MV-4-11 (cell line): ENCODE data around the gene CRYBB1.

Source experiments
- DNase-seq: peaks from one replicate; lab custom pipeline; 2025; lab: John Stamatoyannopoulos, UW

CRYBB1 gene

DNA sequence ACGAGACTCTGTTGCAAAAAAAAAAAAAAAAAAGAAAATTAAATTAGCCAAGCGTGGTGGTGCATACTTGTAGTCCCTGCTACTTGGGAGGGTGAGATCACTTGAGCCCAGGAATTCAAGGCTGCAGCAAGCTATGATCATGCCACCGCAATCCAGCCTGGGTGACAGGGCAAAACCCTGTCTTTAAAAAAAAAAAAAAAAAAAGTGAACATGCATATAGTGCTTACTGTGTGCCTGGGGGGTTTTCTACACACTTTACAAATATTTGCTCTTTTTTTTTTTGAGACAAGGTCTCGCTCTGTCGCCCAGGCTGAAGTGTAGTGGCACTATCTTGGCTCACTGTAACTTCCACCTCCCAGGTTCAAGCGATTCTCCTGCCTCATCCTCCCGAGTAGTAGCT lies 40.7 kb downstream of the CRYBB1 start:
- no peak for DNase-seq

DNA sequence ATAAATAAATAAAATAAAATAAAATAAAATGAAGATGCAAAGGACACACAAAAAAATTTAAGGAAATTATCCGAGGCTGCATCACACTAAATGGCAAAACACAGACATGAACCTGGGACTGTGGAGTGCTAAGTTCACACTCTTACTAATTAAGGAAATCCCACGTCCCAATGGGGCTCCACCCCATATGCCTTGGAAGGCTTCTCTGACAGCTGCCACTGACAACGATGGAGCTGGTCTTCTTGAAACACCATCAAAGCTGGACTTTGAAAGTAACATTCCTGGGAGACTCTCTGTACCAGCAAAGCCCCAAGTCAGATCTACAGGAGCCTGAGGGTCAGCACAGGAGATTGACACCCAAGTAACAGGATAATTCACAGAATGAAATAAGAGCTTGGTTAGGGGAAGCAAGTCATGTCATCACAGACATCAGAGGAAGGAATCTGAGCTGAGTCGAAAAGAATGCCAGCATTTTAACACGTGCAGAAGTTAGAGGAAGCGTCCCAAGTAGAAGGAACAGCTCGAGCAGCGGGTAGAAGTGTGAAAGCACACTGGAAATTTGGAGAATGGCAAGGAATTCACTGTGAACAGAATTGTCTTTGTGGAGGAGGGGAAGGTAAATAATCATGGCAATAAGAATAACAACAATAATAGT lies 41.7 kb downstream of the CRYBB1 start:
- peak; percentile 48 for DNase-seq

DNA sequence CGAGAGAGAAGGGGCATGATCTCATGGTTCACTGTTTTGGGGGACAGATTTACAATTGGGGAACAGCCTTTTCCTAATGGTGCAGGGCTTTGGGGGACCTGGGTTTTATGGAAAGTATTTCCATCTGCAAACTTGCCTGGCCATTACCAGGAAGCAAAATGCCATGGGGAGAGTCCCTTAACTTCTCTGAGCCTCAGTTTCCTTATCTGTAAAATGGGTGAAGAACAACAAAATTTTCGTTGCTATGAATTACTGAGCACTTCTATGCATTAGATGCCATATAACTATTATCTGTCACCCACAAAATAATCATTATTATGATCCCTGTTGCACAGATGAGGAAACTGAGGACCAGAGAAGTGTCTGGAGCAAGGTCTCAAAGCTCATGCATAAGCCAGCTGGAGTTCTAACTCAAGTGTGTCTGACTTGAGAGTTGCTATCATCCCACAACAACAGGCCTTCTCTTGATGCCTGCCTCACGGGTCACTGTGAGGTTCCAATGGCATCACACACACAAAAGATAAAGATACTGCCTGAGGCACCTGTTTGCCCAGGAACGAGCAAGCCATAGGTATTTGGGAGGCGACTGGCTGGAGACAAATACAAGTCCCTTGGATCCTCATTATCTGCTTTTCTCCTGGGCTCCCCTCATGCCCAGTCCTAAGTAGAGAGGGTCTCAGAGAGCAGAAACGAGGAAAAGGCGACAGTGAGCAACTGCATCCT lies 43.7 kb downstream of the CRYBB1 start:
- no peak for DNase-seq

DNA sequence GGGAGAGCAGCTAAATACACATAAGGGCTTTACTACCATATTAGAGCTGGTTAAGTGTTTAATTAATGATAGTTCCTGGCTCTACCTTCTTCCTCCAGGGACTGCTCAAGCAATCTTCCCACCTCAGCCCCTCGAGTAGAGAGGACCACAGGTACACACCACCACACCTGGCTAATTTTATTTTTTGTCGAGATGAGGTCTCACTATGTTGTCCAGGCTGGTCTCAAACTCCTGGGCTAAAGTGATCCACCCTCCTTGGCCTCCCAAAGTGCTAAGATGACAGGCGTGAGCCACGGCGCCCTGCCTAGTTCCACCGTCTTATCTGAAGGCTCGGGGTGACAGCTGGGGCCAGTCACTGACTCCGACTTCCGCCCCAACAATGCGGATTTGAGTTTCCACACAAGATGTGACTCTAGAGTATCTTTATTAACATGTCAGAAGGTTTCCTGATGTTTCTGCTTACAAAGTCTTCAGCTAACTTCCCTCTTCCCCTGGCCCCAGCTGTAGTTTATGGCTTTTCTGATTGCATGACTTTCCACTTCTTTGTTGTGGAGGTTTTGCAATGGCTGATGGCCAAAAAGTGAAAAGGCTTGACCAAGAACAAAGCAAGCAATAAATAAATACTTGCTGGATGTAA lies 44.7 kb downstream of the CRYBB1 start:
- peak; percentile 98 for DNase-seq

DNA sequence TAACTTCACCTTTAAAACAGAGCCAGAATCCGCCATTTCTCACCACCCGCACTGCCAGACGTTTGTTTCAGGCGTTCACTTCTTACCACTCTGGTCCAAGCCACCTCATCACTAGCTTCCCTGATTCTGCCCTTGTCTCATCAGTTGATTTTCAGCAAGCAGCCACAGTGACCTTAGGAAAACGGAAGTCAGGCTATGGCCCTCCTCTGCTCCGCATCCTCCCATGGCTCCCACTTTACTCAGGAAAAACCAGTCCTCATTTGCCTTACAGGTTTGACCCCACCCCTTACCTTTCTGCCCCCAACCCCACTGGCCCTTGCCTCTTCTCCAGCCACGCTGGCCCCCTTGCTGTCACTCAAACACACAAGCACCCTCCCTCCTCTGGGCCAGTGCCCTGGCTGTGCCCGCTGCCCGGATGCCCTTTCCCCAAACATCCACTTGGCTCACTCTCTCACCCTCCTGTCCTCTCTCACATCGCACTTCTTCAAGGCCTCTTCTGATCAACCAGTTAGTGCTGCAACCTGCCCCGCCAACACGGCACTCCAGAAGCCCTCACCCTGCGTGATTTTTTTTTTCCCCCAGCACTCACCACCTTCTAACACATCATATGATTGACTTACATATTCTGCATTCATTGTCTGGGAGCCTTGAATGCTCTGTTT lies 46.8 kb downstream of the CRYBB1 start:
- no peak for DNase-seq

DNA sequence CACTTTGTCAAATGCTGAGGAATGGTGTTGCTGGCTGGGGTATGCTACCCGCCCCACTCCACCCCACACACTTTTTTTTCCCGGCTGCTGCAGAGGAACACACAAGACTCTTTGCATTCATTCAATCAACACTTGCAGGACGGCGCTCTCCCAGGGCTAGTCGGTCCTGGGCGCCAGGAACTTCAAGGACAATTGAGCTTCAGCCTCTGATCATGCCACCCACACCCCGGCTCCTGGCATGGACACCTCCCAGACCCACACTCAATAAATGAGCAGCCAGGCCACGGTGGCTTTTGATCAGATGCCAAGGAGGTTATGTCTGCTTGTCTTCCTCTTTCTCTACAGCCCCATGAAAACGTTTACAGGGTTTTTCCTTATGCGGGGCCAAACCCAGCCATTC lies 47.7 kb downstream of the CRYBB1 start:
- DNase-seq: no peak

DNA sequence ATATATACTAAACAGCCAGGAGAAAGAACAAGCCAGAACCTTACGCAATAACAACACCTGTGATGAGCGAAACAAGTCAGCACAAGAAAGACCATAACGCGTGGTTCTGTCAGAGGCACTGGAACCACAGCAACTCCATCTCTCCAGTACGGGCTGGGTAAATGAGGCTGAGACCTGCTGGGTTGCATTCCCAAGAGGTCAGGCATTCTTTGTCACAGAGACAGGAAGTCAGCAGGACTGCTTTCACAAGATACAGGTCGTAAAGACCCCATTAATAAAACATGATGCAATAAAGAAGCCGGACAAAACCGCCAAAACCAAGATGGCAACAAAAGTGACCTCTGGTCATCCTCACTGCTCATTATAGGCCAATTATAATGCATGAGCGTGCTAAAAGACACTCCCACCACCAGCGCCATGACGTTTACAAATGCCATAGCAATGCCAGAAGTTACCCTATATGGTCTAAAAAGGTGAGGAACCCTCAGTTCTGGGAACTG lies 49.6 kb downstream of the CRYBB1 start:
- no peak for DNase-seq

DNA sequence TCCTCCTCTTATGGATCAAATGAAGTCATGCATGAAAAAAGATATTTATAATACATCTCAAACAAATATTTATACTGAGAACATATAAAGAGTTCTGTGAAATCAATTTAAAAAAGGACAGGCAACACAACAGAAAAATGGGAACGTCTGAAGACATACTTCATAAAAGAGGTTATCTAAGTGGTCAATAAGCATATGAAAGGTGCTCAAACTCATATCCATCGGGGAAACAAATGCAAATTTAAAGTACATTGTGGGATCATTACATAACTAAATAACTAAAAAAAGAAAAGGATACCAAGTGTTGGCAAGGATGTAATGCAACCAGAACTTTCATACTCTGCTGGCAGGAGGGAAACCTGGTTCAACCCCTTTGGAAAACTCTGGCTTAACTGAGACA lies 50.2 kb downstream of the CRYBB1 start:
- DNase-seq: no peak

DNA sequence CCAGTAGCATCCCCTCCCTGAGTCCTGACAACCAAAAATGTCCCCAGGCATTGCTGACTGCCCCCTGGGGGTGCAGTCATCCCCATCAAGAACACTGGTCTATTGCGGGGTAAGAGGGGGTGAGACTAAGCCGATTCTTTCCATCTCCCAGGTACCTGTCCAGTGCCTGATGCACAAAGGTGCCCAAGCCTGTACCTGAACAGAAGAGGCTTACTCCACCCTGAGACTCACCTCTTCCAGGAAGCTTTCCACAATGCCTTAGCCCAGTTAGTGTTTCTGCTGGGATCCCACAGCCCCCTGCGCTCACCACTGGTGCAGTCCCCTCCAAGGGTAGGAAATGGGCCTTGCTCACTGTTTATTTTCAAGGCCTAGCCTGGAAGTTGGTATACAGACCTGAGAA lies 50.8 kb downstream of the CRYBB1 start:
- DNase-seq: no peak

DNA sequence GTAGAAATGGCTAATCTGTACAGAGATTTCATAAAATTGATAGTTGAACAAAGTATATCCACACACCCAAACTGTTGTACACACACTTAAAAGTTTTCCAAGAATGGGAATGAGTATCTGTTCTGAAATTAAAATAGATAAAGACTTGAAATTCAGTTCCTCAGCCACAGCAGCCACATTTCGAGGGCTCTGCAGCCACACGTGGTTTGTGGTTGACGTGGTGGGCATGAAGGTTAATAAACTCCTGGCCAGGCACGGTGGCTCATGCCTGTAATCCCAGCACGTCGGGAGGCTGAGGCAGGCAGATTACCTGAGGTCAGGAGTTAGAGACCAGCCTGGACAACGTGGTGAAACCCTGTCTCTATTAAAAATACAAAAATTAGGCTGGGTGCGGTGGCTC lies 51.9 kb downstream of the CRYBB1 start:
- DNase-seq: no peak

DNA sequence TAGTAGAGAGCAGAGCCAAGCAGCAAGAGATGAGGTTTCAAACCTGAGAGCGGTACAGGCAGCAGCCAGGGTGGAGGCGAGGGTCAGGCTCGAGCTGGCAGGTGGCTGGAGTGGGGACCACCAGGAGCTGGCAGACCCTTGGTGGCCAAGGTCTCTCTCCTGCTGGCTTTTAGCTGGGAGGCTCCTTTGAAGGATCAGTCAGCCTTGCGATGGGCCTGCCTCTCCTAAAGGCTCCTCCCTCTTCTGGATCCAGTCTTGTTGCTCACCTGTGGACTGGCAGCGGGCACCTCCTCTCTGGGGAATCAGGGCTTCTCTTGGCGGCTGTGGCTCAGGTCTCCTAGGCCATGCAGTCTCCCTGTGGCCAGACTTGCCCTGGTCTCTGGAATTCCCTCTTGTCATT lies 52.6 kb downstream of the CRYBB1 start:
- DNase-seq: no peak

DNA sequence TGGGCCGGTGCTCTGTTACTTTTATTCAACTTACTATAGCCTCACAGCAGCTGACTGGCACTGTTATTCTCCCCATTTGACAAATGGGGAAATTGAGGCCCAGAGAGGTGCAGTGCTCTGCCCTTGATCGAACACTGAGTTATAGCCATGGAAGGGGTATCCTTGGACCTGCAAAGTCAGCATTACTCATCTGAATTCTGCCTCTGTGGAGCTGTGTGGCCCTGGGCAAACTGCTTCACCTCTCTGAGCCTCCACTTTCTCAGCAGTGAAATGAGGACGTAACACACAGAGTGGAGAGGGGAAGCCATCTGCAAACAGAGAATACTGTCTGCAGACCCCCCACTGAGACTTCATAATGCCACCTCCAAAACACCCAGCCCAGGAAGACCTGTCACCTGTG lies 53.2 kb downstream of the CRYBB1 start:
- no peak for DNase-seq

DNA sequence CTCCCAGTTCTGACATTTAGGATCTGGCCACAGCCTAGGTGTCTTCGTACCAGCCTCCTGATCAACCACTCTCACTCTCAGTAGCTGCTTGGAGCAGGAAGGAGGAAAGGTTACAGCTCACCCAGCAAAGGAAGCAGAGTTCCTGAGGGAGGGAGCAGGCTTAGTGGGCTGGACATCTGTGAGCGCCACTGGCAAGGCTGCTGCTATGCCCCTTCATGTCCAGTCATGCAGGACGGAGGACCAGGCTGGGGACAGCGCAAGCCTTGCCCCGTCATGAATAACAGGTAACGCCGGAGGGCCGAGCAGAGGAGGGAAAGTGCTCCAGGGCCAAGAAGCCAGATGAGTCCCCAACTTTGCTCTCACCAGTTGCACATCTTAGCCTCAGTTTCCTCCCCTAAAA lies 53.6 kb downstream of the CRYBB1 start:
- no peak for DNase-seq

DNA sequence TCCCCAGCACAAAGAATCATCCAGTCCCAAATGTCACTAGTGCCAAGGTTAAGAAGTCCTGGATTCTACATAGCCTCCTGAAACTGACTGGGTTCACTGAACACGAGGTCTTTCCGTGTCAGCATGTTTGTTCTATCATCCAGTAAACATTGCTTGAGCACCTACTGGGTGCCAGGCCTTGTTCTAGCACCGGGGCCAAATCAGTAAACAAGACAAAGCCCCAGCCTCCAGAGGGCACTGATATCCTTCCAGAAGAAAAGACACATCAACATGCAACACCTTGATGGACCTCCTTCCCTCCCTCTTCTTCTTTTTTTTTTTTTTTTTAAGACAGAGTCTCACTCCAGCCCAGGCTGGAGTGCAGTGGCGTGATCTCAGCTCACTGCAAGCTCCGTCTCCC lies 54.8 kb downstream of the CRYBB1 start:
- DNase-seq: no peak

DNA sequence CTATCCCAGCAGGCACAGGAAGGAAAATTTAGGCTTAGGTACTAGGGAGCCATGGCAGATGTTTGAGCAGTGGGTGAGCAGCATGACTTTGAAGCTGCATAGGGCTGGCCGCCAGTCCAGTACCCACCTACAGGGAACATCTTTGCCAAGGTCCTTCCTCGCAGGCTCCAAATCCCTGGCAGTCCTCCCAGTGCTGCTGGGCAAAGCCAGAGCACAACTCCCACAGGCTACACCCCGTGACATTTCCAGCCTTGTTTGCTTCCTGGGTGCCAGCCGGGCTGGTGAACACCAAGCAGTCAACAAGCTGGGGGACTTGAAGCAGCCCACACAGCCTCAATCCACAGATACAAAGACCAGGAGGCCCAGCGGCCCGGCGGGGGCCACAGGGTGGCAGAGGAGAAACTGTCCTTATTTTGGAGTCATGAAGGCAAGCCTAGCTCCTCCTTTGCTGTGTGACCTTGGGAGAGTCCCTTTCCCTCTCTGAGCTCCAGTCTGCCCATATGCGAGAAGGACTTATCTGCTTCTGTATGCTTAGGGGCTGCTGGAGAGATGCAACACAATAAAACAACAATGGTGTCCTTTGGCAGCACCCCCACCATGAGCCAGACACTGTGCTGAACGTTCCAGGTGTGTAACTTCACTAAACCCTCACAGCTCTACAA lies 55.9 kb downstream of the CRYBB1 start:
- no peak for DNase-seq

DNA sequence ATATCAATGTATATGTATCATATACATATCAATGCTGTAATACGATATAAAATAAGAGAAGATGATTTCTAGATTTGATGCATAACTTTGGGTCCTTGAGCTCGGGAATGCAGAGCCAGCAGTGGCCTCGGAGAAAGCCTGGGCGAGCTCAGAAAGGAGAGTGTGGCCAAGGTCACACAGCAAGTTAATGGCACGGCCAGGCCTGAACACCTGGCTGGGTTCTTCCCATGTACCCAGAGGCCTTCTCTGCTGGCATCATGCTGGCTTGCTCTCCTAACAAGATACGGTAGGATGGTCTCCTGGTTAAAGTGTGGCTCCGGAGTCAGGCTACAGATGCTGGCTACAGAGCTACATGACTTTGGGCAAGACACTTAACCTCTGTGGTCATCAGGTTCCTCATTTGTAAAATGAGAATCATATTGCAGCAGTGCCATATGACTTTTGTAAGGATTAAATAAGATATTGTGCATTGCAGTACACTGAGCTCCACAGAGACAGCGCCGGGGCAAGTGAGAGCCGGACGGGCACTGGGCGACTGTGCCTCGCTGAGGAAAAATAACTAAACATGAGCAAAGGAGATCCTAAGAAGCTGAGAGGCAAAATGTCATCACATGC lies 57.8 kb downstream of the CRYBB1 start:
- DNase-seq: peak; percentile 71

DNA sequence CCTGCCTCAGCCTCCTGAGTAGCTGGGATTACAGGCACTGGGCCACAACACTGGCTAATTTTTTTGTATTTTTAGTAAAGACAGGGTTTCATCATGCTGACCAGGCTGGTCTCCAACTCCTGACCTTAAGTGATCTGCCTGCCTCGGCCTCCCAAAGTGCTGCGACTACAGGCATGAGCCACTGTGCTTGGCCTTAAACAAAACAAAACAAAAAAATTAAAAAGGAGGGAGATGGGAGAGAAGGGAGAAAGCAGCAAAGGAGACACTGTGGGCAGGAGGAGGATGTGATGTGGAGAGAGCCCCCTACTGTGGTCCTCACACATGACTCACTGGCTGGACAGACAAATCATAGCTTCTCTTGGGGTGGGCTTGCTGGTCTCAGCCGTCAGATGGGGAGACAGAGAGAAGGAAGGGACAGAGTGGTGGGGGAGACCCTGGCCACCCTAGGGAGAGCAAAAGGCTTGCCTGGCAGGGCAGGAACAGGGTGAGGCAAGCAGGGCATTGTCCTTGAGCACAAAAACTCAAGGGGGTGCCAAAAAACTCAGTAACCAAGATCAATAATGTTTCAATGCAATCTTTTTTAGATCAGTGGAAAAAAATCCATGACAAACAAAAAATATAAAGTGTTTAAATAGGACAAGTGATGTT lies 59.5 kb downstream of the CRYBB1 start:
- no peak for DNase-seq

DNA sequence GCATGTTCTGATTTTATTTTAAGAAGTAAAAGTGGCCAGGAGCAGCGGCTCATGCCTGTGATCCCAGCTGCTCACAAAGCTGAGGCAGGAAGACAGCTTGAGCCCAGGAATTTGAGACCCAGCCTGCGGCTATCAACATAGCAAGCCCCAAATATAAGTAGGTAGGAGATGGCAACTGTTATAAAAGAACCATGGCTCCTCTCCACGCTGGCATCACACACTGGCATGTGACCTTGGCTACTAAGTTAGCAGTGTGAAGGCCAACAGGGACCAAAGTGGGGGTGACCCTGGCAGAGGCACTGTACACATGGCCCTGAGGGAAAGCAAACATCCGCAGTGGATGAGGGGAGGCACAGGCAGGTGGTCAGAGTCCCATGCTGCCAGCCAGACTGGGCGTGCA lies 60.9 kb downstream of the CRYBB1 start:
- DNase-seq: no peak

DNA sequence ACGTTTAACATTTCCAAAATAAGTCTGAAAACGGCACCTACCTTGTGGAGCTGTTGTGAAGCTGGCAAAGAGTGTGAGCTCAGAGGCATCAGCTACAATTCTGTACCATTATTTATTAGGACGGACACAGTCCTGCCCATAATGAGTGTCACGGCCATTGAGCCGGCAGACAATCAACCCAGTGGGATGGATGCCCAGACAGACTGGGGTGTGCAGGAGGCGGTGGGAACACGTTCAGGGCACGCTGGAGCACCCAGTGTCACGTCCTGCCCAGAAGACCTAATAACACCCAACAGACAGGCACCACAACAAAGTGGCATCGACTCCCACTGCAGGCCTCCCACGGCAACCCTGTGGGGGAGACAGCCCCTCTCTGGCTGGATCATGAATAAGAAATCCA lies 62.3 kb downstream of the CRYBB1 start:
- no peak for DNase-seq

DNA sequence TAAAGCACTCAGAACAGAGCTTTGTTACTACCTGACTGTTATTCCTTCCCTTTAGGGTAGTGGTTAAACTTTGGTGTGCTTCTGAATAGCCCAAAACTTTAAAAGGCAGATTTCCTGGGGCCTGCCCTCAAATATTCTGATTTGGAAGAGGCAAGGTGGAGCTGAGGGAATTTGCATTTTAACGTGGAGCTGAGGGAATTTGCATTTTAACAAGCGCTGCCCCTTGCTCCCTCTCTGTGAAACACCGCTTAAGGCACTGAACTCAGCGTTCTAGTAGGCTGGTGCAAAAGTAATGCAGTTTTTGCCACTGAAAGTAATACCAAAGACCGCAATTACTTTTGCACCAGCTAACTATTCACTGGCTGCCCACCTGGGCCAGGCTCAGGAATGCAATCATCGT lies 62.9 kb downstream of the CRYBB1 start:
- DNase-seq: no peak

DNA sequence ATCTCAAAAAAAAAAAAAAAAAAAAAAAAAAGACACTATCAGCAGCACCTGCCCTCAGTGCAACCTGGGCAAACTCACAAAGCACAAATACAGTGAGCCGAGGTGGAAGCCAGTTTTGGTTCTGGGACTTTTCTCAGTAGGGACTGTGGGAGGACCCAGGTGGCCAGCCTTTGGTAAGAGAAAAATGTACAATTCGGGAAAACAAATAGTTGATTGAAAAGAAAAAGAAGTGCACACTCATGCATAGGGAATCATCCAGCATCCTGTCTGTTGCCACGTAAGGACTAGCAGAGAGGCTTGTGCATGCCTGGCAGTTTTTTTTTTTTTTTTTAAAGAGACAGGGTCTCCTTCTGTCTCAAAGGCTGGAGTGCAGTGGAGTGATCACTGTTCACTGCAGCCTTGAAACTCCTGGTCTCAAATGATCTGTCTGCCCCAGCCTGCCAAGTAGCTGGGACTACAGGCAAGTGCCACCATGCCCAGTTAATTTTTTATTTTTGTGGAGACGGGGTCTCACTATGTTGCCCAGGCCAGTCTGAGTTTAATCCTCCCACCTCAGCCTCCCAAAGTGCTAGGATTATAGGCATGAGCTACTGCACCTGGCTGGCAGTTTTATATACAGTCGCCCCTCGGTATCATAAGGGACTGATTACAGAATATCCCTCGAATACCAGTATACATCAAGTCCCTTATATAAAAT lies 64.6 kb downstream of the CRYBB1 start:
- no peak for DNase-seq
